Stimulated activated CD8-positive, alpha-beta memory T cell treated with anti-CD3 and anti-CD28 coated beads, Interleukin-12 subunit alpha, Interleukin-12 subunit beta, amount 100 ng/mL, for 24 hours (primary cell): ENCODE data around the gene JMJD8.

Experiments
- DNase-seq: peaks from one replicate; pipeline ENCODE4 v3.0.0-alpha.2; 2020; ENCODE audit errors: extremely low read depth

Gene JMJD8

GRCh38 chr16:660132-660458 lies 24.0 kb downstream of the JMJD8 start:
- DNase-seq = no peak

DNA sequence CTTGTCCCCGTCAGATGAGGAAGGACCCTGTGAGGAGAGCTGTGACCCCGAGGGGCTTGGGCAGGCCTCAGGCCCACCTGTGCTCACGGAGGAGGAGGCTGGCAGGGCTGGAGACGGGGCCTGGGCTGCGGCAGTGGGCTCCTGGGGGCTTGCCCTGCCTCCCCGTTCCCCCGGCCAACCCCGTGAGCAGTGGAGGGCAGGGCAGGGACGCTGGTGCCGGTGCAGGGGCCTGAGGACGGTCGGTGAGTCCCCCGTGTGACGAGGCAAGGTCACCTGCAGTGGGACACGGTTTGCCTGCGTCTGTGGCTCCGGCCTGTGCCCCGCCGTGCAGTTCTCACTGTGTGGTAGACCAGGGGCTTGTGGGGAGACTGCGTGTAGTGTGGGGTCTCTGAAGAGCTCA lies 24.5 kb downstream of the JMJD8 start:
- no peak for DNase-seq

DNA sequence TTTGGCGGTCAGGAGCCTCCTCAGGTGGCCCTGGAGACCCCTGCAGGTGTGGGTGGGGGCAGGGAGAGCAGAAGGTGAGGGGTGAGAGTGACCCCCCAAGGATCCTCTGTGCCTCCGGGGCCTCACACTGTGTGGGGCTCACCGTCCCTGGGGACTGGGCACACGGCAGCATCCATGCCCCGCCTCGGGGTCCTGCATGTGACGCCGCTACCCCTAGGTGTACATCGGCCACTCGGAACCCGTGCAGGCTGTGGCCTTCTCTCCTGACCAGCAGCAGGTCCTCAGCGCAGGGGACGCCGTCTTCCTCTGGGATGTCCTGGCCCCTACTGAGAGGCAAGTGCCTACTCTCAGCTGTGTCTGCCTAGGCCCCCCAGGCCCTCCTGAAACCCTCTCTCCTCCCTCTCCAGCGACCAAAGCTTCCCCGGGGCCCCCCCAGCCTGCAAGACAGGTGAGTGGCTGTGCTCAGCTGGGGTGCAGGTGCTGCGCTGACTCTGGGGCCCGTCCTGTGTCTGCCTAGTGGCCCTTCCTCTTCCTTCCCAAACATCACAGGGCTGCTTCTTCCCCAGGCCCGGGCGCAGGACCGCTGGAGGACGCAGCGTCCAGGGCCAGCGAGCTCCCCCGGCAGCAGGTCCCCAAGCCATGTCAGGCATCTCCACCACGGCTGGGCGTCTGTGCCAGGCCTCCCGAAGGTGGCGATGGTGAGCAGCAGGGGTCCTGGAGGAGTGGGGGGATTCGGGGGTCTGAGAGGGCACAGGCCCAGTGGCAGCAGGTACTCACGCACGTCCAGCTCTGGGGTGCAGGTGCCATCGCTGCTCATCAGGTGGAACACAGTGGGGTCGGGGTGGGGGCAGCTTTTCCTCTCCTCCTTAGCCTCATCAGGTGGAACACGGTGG lies 25.2 kb downstream of the JMJD8 start:
- no peak for DNase-seq

DNA sequence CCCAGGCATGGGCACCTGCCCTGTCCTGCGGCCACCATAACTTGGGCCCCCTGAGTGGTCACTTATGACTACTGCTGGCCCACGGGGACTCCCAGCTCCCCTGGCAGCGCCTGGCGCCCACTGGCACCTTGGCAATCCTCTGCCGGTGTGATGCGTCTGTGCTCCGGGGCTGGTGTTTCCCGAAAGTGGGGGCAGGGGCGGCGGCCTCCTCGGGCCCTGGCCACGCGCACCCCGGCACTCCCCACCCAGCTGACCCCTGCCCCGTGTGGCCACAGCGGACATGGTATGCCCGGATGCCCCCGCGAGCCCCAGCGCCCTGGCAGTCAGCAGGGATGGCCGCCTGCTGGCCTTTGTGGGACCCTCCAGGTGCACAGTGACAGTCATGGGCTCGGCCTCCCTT lies 26.6 kb downstream of the JMJD8 start:
- no peak for DNase-seq

GRCh38 chr16:654034-654433 lies 30.1 kb downstream of the JMJD8 start:
- no peak for DNase-seq

GRCh38 chr16:652454-653305 lies 31.5 kb downstream of the JMJD8 start:
- no peak for DNase-seq

DNA sequence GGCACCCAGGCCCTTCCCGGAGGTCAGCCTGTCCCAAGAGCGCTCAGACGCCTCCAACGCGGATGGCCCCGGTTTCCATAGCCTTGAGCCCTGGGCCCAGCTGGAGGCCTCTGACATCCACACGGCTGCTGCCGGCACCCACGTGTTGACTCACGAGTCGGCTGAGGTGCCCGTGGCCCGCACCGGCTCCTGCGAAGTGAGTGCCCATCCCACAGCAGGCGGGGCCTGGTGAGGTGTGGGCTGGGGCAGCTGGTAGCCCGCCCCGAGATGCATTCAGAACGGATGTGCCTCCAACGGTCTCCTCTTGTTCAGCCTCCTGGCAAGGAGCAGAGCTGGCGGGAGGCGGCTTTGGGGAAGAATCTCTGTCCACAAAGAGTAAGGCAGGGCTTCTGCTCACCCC lies 32.3 kb downstream of the JMJD8 start:
- no peak for DNase-seq

GRCh38 chr16:649631-650030 lies 34.5 kb downstream of the JMJD8 start:
- no peak for DNase-seq

- peak; percentile 90 for DNase-seq
Measured at GRCh38 chr16:648781-649589, 35.1 kb downstream of the JMJD8 start, which contains the start of gene WDR90. WDR90 (plus strand) TSS chr16:649365; CDS start chr16:649417, 52 bp downstream.

- DNase-seq = no peak
Measured at GRCh38 chr16:648071-648780, 35.9 kb downstream of the JMJD8 start.

DNA sequence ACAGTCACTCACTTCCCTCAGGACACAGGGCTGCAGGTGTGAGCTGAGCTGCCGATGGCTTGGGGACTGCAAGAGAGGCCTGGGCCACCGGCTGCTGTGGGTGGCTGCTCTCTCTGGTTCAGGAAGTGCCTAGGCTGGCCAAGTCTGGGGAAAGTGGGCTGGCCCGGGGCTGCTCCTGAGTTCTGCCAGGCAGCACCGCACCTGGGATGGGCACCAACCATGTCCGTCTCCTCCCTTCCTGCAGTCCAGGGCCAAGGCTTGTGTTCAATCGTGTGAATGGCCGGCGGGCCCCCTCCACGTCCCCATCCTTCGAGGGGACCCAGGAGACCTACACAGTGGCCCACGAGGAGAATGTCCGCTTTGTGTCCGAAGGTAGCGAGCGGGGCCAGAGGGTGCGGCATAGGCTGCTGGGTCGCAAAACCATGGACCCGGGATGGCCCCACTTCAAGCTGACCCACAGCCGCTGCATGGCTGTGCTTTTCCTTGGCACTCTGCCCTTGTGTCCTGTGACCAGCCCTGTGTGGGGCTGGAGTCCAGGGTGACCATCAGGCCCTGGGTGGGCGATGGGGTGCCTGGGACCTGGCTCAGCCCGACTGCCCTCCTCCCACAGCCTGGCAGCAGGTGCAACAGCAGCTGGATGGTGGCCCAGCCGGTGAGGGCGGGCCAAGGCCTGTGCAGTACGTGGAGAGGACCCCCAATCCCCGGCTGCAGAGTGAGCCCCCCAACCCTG lies 36.8 kb downstream of the JMJD8 start:
- no peak for DNase-seq

DNA sequence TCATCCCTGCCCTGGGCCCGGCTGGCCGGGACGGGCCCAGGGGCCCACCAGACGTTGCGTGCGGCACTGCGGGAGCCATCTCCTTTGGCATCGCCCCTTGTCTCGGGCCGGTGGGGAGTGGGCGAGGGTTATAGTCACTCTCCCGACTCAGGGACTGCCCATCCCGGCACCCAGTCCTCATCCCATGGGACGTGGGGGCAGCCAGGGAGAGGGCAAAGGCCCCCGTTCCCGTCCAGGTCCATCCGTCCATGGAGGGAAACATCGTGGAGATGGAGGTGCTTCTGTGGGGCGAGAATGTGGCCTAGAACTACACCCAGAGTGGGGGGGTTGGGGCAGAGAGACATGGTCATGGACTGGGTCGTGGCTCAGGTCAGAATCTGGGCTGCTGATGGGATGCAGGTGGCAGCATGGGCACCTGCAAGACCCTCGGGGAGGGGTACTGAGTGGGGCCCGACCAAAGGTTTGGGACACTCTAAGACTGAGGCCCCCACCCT lies 37.4 kb downstream of the JMJD8 start:
- no peak for DNase-seq

GRCh38 chr16:645852-646678 lies 38.1 kb downstream of the JMJD8 start:
- no peak for DNase-seq

GRCh38 chr16:644556-644955 lies 39.6 kb downstream of the JMJD8 start:
- no peak for DNase-seq

- no peak for DNase-seq
Measured at GRCh38 chr16:643050-643368, 41.1 kb downstream of the JMJD8 start.

DNA sequence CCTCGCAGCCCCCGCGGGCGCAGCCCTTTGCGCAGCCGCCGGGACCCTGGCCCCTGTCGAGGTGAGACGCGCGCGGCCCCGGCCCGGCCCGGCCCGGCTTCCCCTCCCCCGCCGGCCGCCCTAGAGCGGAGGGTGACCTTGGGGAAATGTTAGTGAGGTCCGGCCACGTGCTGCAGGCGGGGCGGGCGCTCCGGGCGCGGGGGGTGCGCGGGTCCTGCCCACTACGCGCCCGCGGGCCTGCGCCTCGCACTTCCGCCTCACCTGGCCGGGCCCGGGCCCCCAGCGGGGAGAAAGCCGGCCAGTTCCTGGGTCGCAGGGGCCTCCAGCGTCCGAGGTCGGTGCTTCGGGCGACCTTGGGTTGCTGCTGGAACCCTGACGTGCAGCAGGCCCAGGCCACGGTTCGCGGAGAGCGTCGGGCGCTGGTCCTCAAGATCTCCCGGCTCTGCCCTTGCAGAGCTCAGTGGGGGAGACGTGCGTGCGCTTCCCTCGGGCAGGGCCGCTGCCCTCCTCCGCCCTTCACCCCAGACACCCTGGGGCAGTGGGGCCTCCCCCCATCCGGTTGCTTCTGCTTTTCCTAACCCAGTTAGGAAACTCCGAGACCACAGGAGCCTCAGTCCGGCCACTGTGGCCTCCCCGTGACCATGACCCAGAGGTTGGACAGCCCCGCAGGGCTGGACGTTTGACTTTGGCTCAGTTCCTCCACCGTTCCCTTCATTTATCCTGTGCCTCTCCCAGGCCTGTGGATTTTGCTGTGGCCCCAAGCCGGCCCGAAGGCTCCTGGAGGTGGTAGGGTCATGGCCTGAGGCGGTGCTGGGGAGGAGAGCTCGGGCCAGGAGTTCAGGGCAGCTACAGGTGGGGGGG lies 41.7 kb downstream of the JMJD8 start:
- DNase-seq = no peak

DNA sequence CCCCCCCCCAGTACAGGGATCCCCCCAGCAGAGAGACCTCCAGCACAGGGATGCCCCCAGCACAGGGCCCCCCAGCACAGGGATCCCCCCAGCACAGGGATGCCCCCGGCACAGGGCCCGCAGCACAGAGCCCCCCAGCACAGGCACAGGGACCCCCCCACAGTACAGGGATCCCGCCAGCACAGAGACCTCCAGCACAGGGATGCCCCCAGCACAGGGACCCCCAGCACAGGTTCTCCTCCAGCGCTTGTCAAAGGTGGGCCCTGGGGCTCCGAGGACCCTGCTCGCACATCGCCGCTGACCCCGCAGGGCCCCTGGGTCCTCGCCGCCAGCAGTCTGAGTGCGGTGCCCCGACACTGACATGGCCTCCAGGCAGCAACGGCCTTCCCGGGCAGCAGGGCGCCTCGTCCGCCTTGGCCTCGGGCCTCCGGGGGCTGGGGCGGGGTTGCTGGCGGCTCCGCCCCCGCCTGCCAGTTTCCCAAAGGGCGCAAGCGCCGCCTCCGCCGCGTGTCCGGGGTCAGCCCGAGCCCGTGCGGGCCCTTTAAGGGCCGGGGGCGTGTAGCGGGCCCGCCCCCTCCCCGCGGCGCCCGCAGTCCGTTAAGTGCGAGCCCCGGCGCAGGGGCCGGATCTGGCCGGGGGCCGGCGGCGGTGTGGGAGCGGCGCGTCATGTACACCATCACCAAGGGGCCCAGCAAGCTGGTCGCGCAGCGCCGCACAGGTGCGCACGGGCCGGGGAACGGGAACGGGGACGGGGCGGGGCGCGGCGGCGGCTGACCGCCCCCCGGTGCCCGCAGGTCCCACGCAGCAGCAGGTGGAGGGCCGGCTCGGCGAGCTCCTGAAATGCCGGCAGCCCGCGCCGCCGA lies 42.6 kb downstream of the JMJD8 start, which contains the start of gene MCRIP2:
MCRIP2 (plus strand) TSS at position 503 of the 863 bp plus-strand sequence; CDS start at position 667, 164 bp downstream.
- DNase-seq = peak; percentile 52

GRCh38 chr16:640614-641013 lies 43.5 kb downstream of the JMJD8 start:
- DNase-seq = no peak
